HepG2 (cell line): Measurements from ENCODE around the gene SASS6.

ENCODE experiments used
- ATM ChIP-seq: fragments of 450-650 bp; IDR thresholded peaks from 2 replicates; pipeline ENCODE4 v1.7.1; 2017; ENCODE audit warnings: mild to moderate bottlenecking, borderline replicate concordance
- SP1 ChIP-seq, 2 experiments: fragments of 450-650 bp in 1 of 2; sonication (generic) in 1 of 2; formaldehyde crosslinking in 1 of 2; IDR thresholded peaks; 2 replicates each; pipeline versions ENCODE4 v1.4.0 to v1.6.1; 2016 to 2020; ENCODE audit warnings: missing genetic modification reagents in 1 of 2
- ZFP90 ChIP-seq: sonication (generic); formaldehyde crosslinking; IDR thresholded peaks from 2 replicates; pipeline ENCODE4 v1.8.0; 2022; ENCODE audit warnings: missing genetic modification reagents, mild to moderate bottlenecking, inconsistent platforms, borderline replicate concordance
- ZMAT5 ChIP-seq: sonication (generic); formaldehyde crosslinking; IDR thresholded peaks from 2 replicates; pipeline ENCODE4 v1.5.0; 2020; ENCODE audit warnings: mild to moderate bottlenecking, low read depth, missing genetic modification reagents, borderline replicate concordance

GRCh38 chr1:100177295-100178041 lies 44.7 kb upstream of the SASS6 start:
- TF ChIP-seq SP1 (IDR thresholded peaks at IDR 0.05): no peak
- no peak for TF ChIP-seq SP1 (CRISPR knock-in tag; IDR thresholded peaks at IDR 0.05)
- no peak for TF ChIP-seq ZMAT5
- TF ChIP-seq ATM: no peak
- TF ChIP-seq ZFP90 (CRISPR knock-in tag): no peak
